ENCODE results near the gene CDCP1. TPM values are rescaled to one million over a fixed set of nuclear protein-coding genes. Genes with fewer than 3 reads are reported as not detected.

The CDCP1 gene
- total RNA-seq, 1 experiment from 2014 or later: 85.0 TPM

DNA sequence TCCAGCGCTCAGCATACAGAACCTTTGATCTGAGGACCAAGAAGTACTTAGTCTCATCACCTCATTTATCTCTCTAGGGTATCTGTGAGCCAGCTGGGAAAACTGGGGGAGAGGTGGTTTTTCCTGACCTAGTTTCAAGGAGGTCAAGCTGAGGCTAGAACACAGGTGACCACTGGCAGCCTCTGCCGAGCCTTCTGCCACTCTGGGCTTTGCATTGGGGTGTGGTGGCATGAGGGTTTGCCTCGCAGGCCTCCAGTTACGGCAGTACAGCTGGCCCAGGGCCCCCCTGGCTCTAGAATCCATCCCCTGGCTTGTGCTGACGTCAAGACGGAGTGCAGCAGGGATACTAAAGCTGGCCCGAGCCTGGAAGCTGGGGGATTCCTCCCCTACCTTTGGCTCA is 34.7 kb upstream of the CDCP1 start:
- Histone ChIP-seq H3F3A (ENCODE audit: insufficient read depth, low read depth) (peaks cover 16% of the 10 kb centered on the region), H3K4me2 (0 out of 2 replicates have a peak overlapping the region, but pooled peaks have one; percentile 15), H3K4me3 (no peak overlapping the region), H3K36me3 (ENCODE audit: low read depth) (no peaks in the 10 kb centered on the region), H3K27me3 (ENCODE audit: insufficient read depth, low read depth) (no peaks in the 10 kb centered on the region), H3K27ac (0 out of 2 replicates have a peak overlapping the region, but pooled peaks have one; percentile 38), H3K79me2 (ENCODE audit: low read depth) (no peaks in the 10 kb centered on the region), H4K20me1 (ENCODE audit: insufficient read depth) (no peaks in the 10 kb centered on the region), H3K9me3 (ENCODE audit: insufficient read depth, low read depth) (no peaks in the 10 kb centered on the region), H2AFZ (no peak overlapping the region), H3K9me2 (ENCODE audit: insufficient read depth) (no peaks in the 10 kb centered on the region), H3K4me1 (replicated peaks; ENCODE audit: insufficient read depth) (peaks cover 40% of the 10 kb centered on the region)
- intact Hi-C loops (cut with micrococcal nuclease; ENCODE audit: unreplicated experiment): no loop called here
- ChIA-PET CTCF (no interaction called here), POLR2A (ENCODE audit: unreplicated experiment) (no interaction called here)
- no peak for DNase-seq
- TF ChIP-seq EZH2 (IDR thresholded peaks at IDR 0.05; ENCODE audit: low read depth): no peak
- TF ChIP-seq, protein P1, sequence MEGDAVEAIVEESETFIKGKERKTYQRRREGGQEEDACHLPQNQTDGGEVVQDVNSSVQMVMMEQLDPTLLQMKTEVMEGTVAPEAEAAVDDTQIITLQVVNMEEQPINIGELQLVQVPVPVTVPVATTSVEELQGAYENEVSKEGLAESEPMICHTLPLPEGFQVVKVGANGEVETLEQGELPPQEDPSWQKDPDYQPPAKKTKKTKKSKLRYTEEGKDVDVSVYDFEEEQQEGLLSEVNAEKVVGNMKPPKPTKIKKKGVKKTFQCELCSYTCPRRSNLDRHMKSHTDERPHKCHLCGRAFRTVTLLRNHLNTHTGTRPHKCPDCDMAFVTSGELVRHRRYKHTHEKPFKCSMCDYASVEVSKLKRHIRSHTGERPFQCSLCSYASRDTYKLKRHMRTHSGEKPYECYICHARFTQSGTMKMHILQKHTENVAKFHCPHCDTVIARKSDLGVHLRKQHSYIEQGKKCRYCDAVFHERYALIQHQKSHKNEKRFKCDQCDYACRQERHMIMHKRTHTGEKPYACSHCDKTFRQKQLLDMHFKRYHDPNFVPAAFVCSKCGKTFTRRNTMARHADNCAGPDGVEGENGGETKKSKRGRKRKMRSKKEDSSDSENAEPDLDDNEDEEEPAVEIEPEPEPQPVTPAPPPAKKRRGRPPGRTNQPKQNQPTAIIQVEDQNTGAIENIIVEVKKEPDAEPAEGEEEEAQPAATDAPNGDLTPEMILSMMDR (conservative IDR thresholded peaks at IDR 0.05): no peak
- no TSS peak for BruUV-seq (replicated peaks)

DNA sequence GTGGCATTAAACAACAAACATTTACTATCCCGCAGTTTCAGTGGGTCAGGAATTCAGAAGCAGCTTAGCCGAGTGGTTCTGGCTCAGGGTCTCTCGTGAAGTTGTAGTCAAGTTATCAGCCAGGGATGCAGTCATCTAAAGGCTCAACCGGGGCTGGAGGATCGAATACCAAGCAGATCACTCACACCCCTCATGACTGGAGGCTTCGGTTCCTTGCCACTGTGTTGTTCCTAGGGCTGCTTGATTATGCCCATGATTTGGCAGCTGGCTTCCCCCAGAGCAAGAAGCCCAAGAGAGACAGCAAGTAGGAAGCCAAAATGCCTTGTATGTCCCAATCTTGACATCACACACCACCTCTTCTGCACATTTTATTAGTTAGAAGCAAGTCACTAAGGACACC is 33.9 kb upstream of the CDCP1 start:
- Histone ChIP-seq H3F3A (ENCODE audit: insufficient read depth, low read depth) (peaks cover 16% of the 10 kb centered on the region), H3K4me1 (replicated peaks; ENCODE audit: insufficient read depth) (peaks cover 40% of the 10 kb centered on the region), H3K9me2 (ENCODE audit: insufficient read depth) (no peaks in the 10 kb centered on the region), H3K27ac (no peak overlapping the region), H3K4me3 (no peak overlapping the region), H3K27me3 (ENCODE audit: insufficient read depth, low read depth) (no peaks in the 10 kb centered on the region), H3K4me2 (no peak overlapping the region), H2AFZ (no peak overlapping the region), H3K79me2 (ENCODE audit: low read depth) (no peaks in the 10 kb centered on the region), H4K20me1 (ENCODE audit: insufficient read depth) (no peaks in the 10 kb centered on the region), H3K36me3 (ENCODE audit: low read depth) (no peaks in the 10 kb centered on the region), H3K9me3 (ENCODE audit: insufficient read depth, low read depth) (no peaks in the 10 kb centered on the region)
- no peak for DNase-seq
- ChIA-PET POLR2A (ENCODE audit: unreplicated experiment) (no interaction called here), CTCF (no interaction called here)
- BruUV-seq (replicated peaks): no TSS peak
- intact Hi-C loops (cut with micrococcal nuclease; ENCODE audit: unreplicated experiment): no loop called here
- TF ChIP-seq, protein P1 (conservative IDR thresholded peaks at IDR 0.05): no peak
- no peak for TF ChIP-seq EZH2 (IDR thresholded peaks at IDR 0.05; ENCODE audit: low read depth)

DNA sequence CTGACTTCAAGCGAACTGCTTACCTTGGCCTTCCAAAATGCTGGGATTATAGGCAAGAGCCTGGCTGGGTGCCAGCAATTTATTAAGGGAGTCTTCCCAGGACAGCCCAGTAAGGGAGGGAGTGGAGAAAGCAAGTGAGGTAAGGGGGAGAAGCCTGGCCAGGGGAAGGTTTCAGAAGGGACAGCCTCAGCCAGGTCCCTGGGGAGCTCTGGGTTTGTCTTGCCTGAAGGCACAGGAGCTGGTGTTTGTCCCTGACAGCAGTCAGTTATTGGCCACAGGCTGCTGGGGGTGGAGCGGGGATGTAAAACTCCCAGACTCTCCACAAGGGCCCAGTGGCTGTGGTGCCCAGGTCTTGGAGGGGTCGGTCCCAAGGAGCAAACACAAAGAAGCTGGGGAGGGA is 33.0 kb upstream of the CDCP1 start:
- Histone ChIP-seq H3F3A (ENCODE audit: insufficient read depth, low read depth) (peaks cover 16% of the 10 kb centered on the region), H3K9me2 (ENCODE audit: insufficient read depth) (no peaks in the 10 kb centered on the region), H3K36me3 (ENCODE audit: low read depth) (no peaks in the 10 kb centered on the region), H3K4me1 (replicated peaks; ENCODE audit: insufficient read depth) (peaks cover 32% of the 10 kb centered on the region), H2AFZ (no peak overlapping the region), H4K20me1 (ENCODE audit: insufficient read depth) (no peaks in the 10 kb centered on the region), H3K79me2 (ENCODE audit: low read depth) (no peaks in the 10 kb centered on the region), H3K27ac (no peak overlapping the region), H3K4me2 (no peak overlapping the region), H3K27me3 (ENCODE audit: insufficient read depth, low read depth) (no peaks in the 10 kb centered on the region), H3K9me3 (ENCODE audit: insufficient read depth, low read depth) (no peaks in the 10 kb centered on the region), H3K4me3 (no peak overlapping the region)
- ChIA-PET POLR2A (ENCODE audit: unreplicated experiment) (no interaction called here), CTCF (no interaction called here)
- DNase-seq: no peak
- TF ChIP-seq, protein P1 (conservative IDR thresholded peaks at IDR 0.05): no peak
- TF ChIP-seq EZH2 (IDR thresholded peaks at IDR 0.05; ENCODE audit: low read depth): no peak
- no TSS peak for BruUV-seq (replicated peaks)
- intact Hi-C loops (cut with micrococcal nuclease; ENCODE audit: unreplicated experiment): no loop called here

Data from PC-9 (cell line).